Neural cell (in vitro differentiated cells): ENCODE results near the gene GSS. TPM values are rescaled to one million over a fixed set of nuclear protein-coding genes. Genes with fewer than 3 reads are reported as not detected.

Experiments
- H2AFZ ChIP-seq: fragments of 200-600, 300-800 bp; sonication (generic), shearing (Covaris generic); 2 replicates; pipeline ENCODE4 v1.6.0; 2014; ENCODE audit warnings: low read depth, mild to moderate bottlenecking, antibody characterized with exemption, low read length, moderate library complexity
- H3F3A ChIP-seq: fragments of 200-600 bp; shearing (Covaris generic); 2 replicates; pipeline ENCODE4 v1.6.1; 2016; ENCODE audit warnings: mild to moderate bottlenecking, moderate library complexity, mixed read lengths, antibody characterized with exemption, low read length; ENCODE audit not compliant: insufficient read depth, poor library complexity, severe bottlenecking
- H3K27ac ChIP-seq: fragments of 200-600, 300-800 bp; sonication (generic), shearing (Covaris generic); 2 replicates; pipeline ENCODE4 v1.5.1; 2014; ENCODE audit warnings: mild to moderate bottlenecking, low read length, moderate library complexity
- H3K27me3 ChIP-seq: fragments of 300-800, 200-600 bp; sonication (generic), shearing (Covaris generic); 2 replicates; pipeline ENCODE4 v1.6.0; 2014; ENCODE audit warnings: mild to moderate bottlenecking, low read depth, low read length, moderate library complexity; ENCODE audit not compliant: insufficient read depth
- H3K36me3 ChIP-seq: fragments of 300-800, 200-600 bp; sonication (generic), shearing (Covaris generic); 2 replicates; pipeline ENCODE4 v1.5.1; 2014; ENCODE audit warnings: mild to moderate bottlenecking, antibody characterized with exemption, low read length, moderate library complexity; ENCODE audit not compliant: insufficient read depth
- H3K4me2 ChIP-seq: fragments of 300-800, 200-600 bp; sonication (generic), shearing (Covaris generic); 2 replicates; pipeline ENCODE4 v1.6.0; 2014; ENCODE audit warnings: mild to moderate bottlenecking, low read length
- H3K4me3 ChIP-seq: fragments of 300-800, 200-600 bp; sonication (generic), shearing (Covaris generic); 2 replicates; pipeline ENCODE4 v1.5.1; 2014; ENCODE audit warnings: mild to moderate bottlenecking, low read length, moderate library complexity
- H3K79me2 ChIP-seq: fragments of 200-600 bp; shearing (Covaris generic); replicated peaks from 2 replicates; pipeline ENCODE4 v1.6.0; 2014; ENCODE audit warnings: mild to moderate bottlenecking, low read length, moderate library complexity; ENCODE audit not compliant: insufficient read depth
- H3K9ac ChIP-seq: fragments of 300-800, 200-600 bp; sonication (generic), shearing (Covaris generic); 2 replicates; pipeline ENCODE4 v1.6.1; 2016; ENCODE audit warnings: mild to moderate bottlenecking, low read length, mixed read lengths
- H3K9me2 ChIP-seq: fragments of 200-600 bp; shearing (Covaris generic); 2 replicates; pipeline ENCODE4 v1.6.1; 2016; ENCODE audit warnings: mild to moderate bottlenecking, low read length, mixed read lengths; ENCODE audit not compliant: insufficient read depth
- H3K9me3 ChIP-seq: fragments of 200-600, 300-800 bp; sonication (generic), shearing (Covaris generic); 2 replicates; pipeline ENCODE4 v1.6.1; 2016; ENCODE audit warnings: mild to moderate bottlenecking, mixed run types, low read length, moderate library complexity, mixed read lengths
- H4K20me1 ChIP-seq: fragments of 200-600 bp; shearing (Covaris generic); 2 replicates; pipeline ENCODE4 v1.6.1; 2016; ENCODE audit warnings: mild to moderate bottlenecking, mixed run types; ENCODE audit not compliant: insufficient read depth
- CTCF ChIP-seq: fragments of 450-650 bp; IDR thresholded peaks from 2 replicates; pipeline ENCODE4 v1.5.1; 2014; ENCODE audit warnings: antibody characterized with exemption, mild to moderate bottlenecking, moderate library complexity; ENCODE audit not compliant: poor library complexity, severe bottlenecking
- EP300 ChIP-seq: fragments of 450-650 bp; conservative IDR thresholded peaks from 2 replicates; pipeline ENCODE4 v1.6.1; 2014; ENCODE audit warnings: antibody characterized with exemption, mild to moderate bottlenecking, moderate library complexity; ENCODE audit not compliant: poor library complexity, severe bottlenecking
- EZH2 ChIP-seq: fragments of 200-600, 300-800 bp; shearing (Covaris generic), sonication (generic); IDR thresholded peaks from 2 replicates; pipeline ENCODE4 v1.6.1; 2014; ENCODE audit warnings: antibody characterized with exemption, low read length, borderline replicate concordance, mild to moderate bottlenecking; ENCODE audit not compliant: insufficient read depth, poor library complexity, severe bottlenecking
- MXI1 ChIP-seq: fragments of 450-650 bp; conservative IDR thresholded peaks from 2 replicates; pipeline ENCODE4 v1.6.1; 2014; ENCODE audit warnings: antibody characterized with exemption, mild to moderate bottlenecking; ENCODE audit not compliant: poor library complexity, severe bottlenecking
- POLR2AphosphoS5 ChIP-seq: IDR thresholded peaks from 2 replicates; pipeline ENCODE4 v1.6.1; 2012
- RAD21 ChIP-seq: fragments of 450-650 bp; conservative IDR thresholded peaks from 2 replicates; pipeline ENCODE4 v1.6.1; 2014; ENCODE audit warnings: antibody characterized with exemption, mild to moderate bottlenecking, moderate library complexity
- REST ChIP-seq: IDR thresholded peaks from 2 replicates; pipeline ENCODE4 v1.6.1; 2012; ENCODE audit warnings: borderline replicate concordance
- SMC3 ChIP-seq: fragments of 450-650 bp; conservative IDR thresholded peaks from 2 replicates; pipeline ENCODE4 v1.6.1; 2014; ENCODE audit warnings: antibody characterized with exemption, mild to moderate bottlenecking, moderate library complexity; ENCODE audit not compliant: poor library complexity
- TAF1 ChIP-seq: IDR thresholded peaks from 2 replicates; pipeline ENCODE4 v1.6.1; 2012; ENCODE audit warnings: low read depth
- polyA plus RNA-seq: library from polyadenylated mRNA; depleted of rRNA; stranded (reverse); fragments of >200 nt; gene quantifications from 2 replicates; pipeline ENCODE4 v1.2.3, GENCODE V29; 2014

Gene GSS
- polyA plus RNA-seq, 1 donor from 2014 or later = 173 TPM

- Histone ChIP-seq H3K9ac (no peak overlapping the region), H3K79me2 (no peaks in the 10 kb centered on the region), H3K9me3 (no peaks in the 10 kb centered on the region), H3K4me3 (no peak overlapping the region), H3K9me2 (no peaks in the 10 kb centered on the region), H3K27ac (no peak overlapping the region), H3F3A (no peaks in the 10 kb centered on the region), H3K36me3 (no peaks in the 10 kb centered on the region), H4K20me1 (no peaks in the 10 kb centered on the region), H3K27me3 (no peaks in the 10 kb centered on the region), H2AFZ (no peak overlapping the region), H3K4me2 (no peak overlapping the region)
- TF ChIP-seq MXI1 = no peak
- no peak for TF ChIP-seq POLR2AphosphoS5
- no peak for TF ChIP-seq EZH2
- TF ChIP-seq EP300 = no peak
- TF ChIP-seq CTCF = no peak
- no peak for TF ChIP-seq TAF1
- no peak for TF ChIP-seq REST
- TF ChIP-seq SMC3 = no peak
- no peak for TF ChIP-seq RAD21
Measured at GRCh38 chr20:34996243-34997028, 40.8 kb upstream of the GSS start.

GRCh38 chr20:34995696-34996095 is 40.1 kb upstream of the GSS start:
- Histone ChIP-seq H3K27ac (no peak overlapping the region), H3K9ac (no peak overlapping the region), H3K4me2 (no peak overlapping the region), H2AFZ (no peak overlapping the region), H3K9me2 (no peaks in the 10 kb centered on the region), H4K20me1 (no peaks in the 10 kb centered on the region), H3K79me2 (no peaks in the 10 kb centered on the region), H3K9me3 (no peaks in the 10 kb centered on the region), H3K4me3 (no peak overlapping the region), H3K27me3 (no peaks in the 10 kb centered on the region), H3F3A (no peaks in the 10 kb centered on the region), H3K36me3 (no peaks in the 10 kb centered on the region)
- TF ChIP-seq SMC3 (no peak), EZH2 (no peak), POLR2AphosphoS5 (no peak), CTCF (no peak), RAD21 (no peak), REST (no peak), MXI1 (no peak), EP300 (no peak), TAF1 (no peak)
